GM23248 (cell line): ENCODE measurements around the gene GFAP. TPM values are rescaled to one million over a fixed set of nuclear protein-coding genes. Genes with fewer than 3 reads are reported as not detected.

ENCODE experiments used
- DNase-seq: peaks from one replicate; pipeline ENCODE4 v3.0.0-alpha.2; 2015
- H2AFZ ChIP-seq: fragments of 200-600 bp; sonication (generic); 2 replicates; pipeline ENCODE4 v1.6.1; 2016; ENCODE audit warnings: antibody characterized with exemption
- H3F3A ChIP-seq: fragments of 200-600 bp; sonication (generic); 2 replicates; pipeline ENCODE4 v1.6.1; 2016; ENCODE audit warnings: mild to moderate bottlenecking, antibody characterized with exemption, mixed run types; ENCODE audit not compliant: insufficient read depth
- H3K27ac ChIP-seq: fragments of 200-600 bp; sonication (generic); 2 replicates; pipeline ENCODE4 v1.5.1; 2016; ENCODE audit warnings: mild to moderate bottlenecking
- H3K27me3 ChIP-seq: fragments of 200-600 bp; sonication (generic); replicated peaks from 2 replicates; pipeline ENCODE4 v1.6.1; 2016; ENCODE audit warnings: mild to moderate bottlenecking; ENCODE audit not compliant: insufficient read depth
- H3K36me3 ChIP-seq: fragments of 200-600 bp; sonication (generic); 2 replicates; pipeline ENCODE4 v1.6.1; 2016; ENCODE audit warnings: low read depth, mild to moderate bottlenecking
- H3K4me1 ChIP-seq: fragments of 200-600 bp; sonication (generic); 2 replicates; pipeline ENCODE4 v1.6.1; 2016; ENCODE audit warnings: mild to moderate bottlenecking; ENCODE audit not compliant: insufficient read depth
- H3K4me2 ChIP-seq: fragments of 200-600 bp; sonication (generic); one replicate; pipeline ENCODE4 v1.6.1; 2016; ENCODE audit warnings: mild to moderate bottlenecking; ENCODE audit not compliant: unreplicated experiment
- H3K4me3 ChIP-seq: fragments of 200-600 bp; sonication (generic); 2 replicates; pipeline ENCODE4 v1.5.1; 2016; ENCODE audit warnings: mild to moderate bottlenecking
- H3K79me2 ChIP-seq: fragments of 200-600 bp; sonication (generic); 2 replicates; pipeline ENCODE4 v1.6.1; 2016; ENCODE audit warnings: mild to moderate bottlenecking; ENCODE audit not compliant: insufficient read depth
- H3K9ac ChIP-seq: fragments of 200-600 bp; sonication (generic); 2 replicates; pipeline ENCODE4 v1.6.1; 2016; ENCODE audit warnings: mild to moderate bottlenecking
- H3K9me2 ChIP-seq: fragments of 200-600 bp; sonication (generic); 2 replicates; pipeline ENCODE4 v1.6.1; 2016; ENCODE audit warnings: mixed run types, mild to moderate bottlenecking, moderate library complexity; ENCODE audit not compliant: insufficient read depth
- H3K9me3 ChIP-seq: fragments of 200-600 bp; sonication (generic); one replicate; pipeline ENCODE4 v1.6.1; 2017; ENCODE audit warnings: low read depth
- H4K20me1 ChIP-seq: fragments of 200-600 bp; sonication (generic); 2 replicates; pipeline ENCODE4 v1.6.0; 2016; ENCODE audit not compliant: insufficient read depth
- EZH2 ChIP-seq: fragments of 200-600 bp; sonication (generic); IDR thresholded peaks from 2 replicates; pipeline ENCODE4 v1.6.1; 2018; ENCODE audit warnings: antibody characterized with exemption, mild to moderate bottlenecking; ENCODE audit not compliant: insufficient read depth, poor library complexity, severe bottlenecking
- EZH2phosphoT487 ChIP-seq: fragments of 200-600 bp; sonication (generic); IDR thresholded peaks from 2 replicates; pipeline ENCODE4 v1.6.1; 2018; ENCODE audit warnings: antibody characterized with exemption, moderate library complexity, mild to moderate bottlenecking, low read depth; ENCODE audit not compliant: insufficient read depth
- WGBS, 2 experiments: methylation state at CpG; one replicate each; pipeline ENCODE4 v1.1.6; 2015 to 2017; ENCODE audit warnings: low lambda C conversion rate in 2 of 2, low coverage in 1 of 2; ENCODE audit errors: missing lambda C conversion rate in 2 of 2; 5-methylcytosine and 5-hydroxymethylcytosine counted together
- in situ Hi-C: fragments of 300-500 bp; cut with MboI; formaldehyde crosslinking; loops from 2 replicates; pipeline ENCODE4 v1.15.0; 2020
- polyA plus RNA-seq: library from polyadenylated mRNA; unstranded; fragments of >200 nt; fragmentation: Nextera tagmentation; extraction: Ambion mirVana; gene quantifications from 2 replicates; pipeline ENCODE4 v1.2.1, GENCODE V29; 2016
- total RNA-seq: library from RNA; depleted of rRNA; stranded (reverse); fragments of >200 nt; shearing (Covaris generic); gene quantifications from 2 replicates; pipeline ENCODE4 v1.2.3, GENCODE V29; 2014

GFAP gene
- total and polyA plus RNA-seq, 2 experiments from 2014 or later, result 0.49 TPM; not detected in 1

DNA sequence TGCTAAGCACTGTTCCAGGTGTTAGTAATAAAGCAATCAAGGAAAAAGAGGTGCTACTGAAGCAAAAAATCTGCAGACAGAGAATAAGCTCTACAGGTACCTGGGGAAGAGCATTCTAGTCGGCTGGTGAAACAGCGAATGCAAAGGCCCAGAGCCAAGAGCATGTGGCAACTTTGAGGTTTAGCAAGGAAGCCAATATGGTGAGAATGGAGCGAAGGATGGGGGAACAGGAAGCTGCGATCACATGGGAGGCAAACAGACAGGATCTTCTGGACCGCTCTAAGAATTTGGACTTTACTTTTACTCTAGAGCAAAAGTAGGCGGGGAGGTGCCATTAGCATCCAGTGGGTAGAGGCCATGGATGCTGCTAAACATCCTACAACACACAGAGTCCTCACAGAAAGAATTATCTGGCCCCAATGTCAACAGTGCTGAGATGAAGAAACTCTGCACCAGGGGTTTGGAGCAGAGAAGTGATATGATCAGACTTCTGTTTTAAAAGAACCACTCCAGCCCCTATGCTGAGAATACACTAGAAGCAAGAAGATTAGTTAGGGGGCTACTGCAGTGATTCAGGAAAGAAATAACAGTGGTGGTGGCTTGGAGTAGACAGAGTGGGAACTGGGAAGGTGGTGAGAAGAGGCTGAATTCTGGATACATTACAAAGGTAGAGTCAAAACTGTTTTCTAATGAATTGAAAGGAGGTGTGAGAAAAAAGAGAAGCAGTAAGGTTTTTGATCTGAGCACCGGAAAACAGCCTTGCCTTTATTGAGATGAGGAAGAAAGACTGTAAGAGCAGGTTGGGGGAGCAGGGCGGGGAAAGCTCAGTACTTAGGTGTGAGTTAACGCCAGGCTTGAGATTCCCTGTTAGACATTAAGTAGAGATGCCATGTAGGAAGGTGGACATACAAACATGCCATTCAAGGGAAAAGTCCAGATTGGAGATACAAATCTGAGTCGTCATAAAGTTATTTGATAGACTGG lies 27.0 kb downstream of the GFAP start:
- Histone ChIP-seq H4K20me1 (peaks cover 3% of the 10 kb centered on the region; the same call in 1 of the 2 replicates), H3K9me3 (no peaks in the 10 kb centered on the region), H3K79me2 (peaks cover 70% of the 10 kb centered on the region), H3K9me2 (no peaks in the 10 kb centered on the region), H3F3A (no peaks in the 10 kb centered on the region), H3K27me3 (no peaks in the 10 kb centered on the region), H3K27ac (no peak overlapping the region), H3K9ac (no peak overlapping the region), H3K4me3 (no peak overlapping the region), H3K4me2 (no peak overlapping the region), H3K36me3 (peaks cover 33% of the 10 kb centered on the region), H2AFZ (no peak overlapping the region), H3K4me1 (no peaks in the 10 kb centered on the region)
- no peak for TF ChIP-seq EZH2
- TF ChIP-seq EZH2phosphoT487, result no peak
- no peak for DNase-seq
- in situ Hi-C loops, result no loop called here
- 85 to 90% methylated on average over 10 of the region's 10 CpGs for WGBS, 2 experiments

- H4K20me1 ChIP-seq, result peaks cover 3% of the 10 kb centered on the region; the same call in 1 of the 2 replicates
- no peaks in the 10 kb centered on the region for H3F3A ChIP-seq
- in situ Hi-C loops, result no loop called here
- H3K9me3 ChIP-seq, result no peaks in the 10 kb centered on the region
- no peak for DNase-seq
- H3K27me3 ChIP-seq, result no peaks in the 10 kb centered on the region
- peaks cover 42% of the 10 kb centered on the region for H3K36me3 ChIP-seq
- TF ChIP-seq EZH2 (no peak), EZH2phosphoT487 (no peak)
- H3K79me2 ChIP-seq, result peaks cover 59% of the 10 kb centered on the region
- H3K27ac ChIP-seq, result no peak overlapping the region
- no peaks in the 10 kb centered on the region for H3K4me1 ChIP-seq
- 100% methylated on average over 1 of the region's 1 CpG for WGBS, 2 experiments
- H3K4me3 ChIP-seq, result no peak overlapping the region
- no peak overlapping the region for H2AFZ ChIP-seq
- H3K9ac ChIP-seq, result no peak overlapping the region
- H3K9me2 ChIP-seq, result no peaks in the 10 kb centered on the region
- H3K4me2 ChIP-seq, result no peak overlapping the region
These were observed 28.3 kb downstream of the GFAP start for GRCh38 chr17:44887016-44887415.

DNA sequence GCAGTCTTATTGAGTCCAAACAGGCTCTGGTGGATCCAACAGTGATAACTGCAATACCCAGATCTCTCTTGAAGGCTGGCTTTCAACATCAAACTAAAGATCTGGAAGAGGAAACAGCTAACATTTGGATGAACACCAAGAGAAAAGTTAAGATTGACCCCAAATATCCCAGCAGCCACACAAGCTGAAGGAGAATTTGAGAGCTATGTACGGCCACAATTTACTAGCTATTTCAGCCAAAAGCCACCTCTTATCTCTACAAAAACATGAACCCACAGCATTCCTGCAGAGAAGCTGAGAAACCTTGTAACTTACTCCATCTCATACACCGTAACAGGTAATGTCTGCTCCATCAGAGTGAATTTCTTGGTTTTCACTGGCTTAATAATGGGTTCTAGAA lies 30.4 kb downstream of the GFAP start:
- no peak overlapping the region for H2AFZ ChIP-seq
- H3K27ac ChIP-seq, result no peak overlapping the region
- 98 to 100% methylated on average over 2 of the region's 2 CpGs for WGBS, 2 experiments
- H3K27me3 ChIP-seq, result no peaks in the 10 kb centered on the region
- H3K4me1 ChIP-seq, result no peaks in the 10 kb centered on the region
- no peaks in the 10 kb centered on the region for H3F3A ChIP-seq
- no peaks in the 10 kb centered on the region for H3K9me3 ChIP-seq
- H3K4me3 ChIP-seq, result no peak overlapping the region
- no peak overlapping the region for H3K4me2 ChIP-seq
- peaks cover 3% of the 10 kb centered on the region; the same call in 1 of the 2 replicates for H4K20me1 ChIP-seq
- H3K36me3 ChIP-seq, result peaks cover 54% of the 10 kb centered on the region
- peaks cover 38% of the 10 kb centered on the region for H3K79me2 ChIP-seq
- no peak overlapping the region for H3K9ac ChIP-seq
- no peaks in the 10 kb centered on the region for H3K9me2 ChIP-seq
- no peak for TF ChIP-seq EZH2phosphoT487
- no peak for TF ChIP-seq EZH2
- no peak for DNase-seq
- in situ Hi-C loops, result no loop called here

DNA sequence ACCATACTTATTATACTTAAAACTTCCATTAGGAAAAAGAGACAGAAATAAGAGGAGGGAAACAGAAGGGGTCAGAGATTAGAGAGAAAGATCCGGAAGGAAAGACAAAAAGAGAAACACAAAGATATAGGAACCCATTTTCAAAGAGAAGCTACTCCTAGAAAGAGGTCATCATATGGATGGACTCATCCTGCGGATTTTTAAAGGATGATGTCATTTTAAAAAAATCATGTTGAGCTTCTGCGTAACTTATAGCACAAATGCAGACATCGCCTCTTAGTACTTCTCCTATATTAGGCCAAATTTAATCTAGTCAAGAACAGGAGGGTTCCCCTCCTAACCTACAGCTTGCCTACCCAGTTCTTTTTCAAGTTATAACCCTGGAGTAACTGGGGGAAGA lies 34.2 kb downstream of the GFAP start:
- Histone ChIP-seq H3K9me3 (no peaks in the 10 kb centered on the region), H3K36me3 (peaks cover 70% of the 10 kb centered on the region), H3K4me1 (no peaks in the 10 kb centered on the region)

More for the DNA sequence above, 34.2 kb downstream of the GFAP start:
- Histone ChIP-seq H2AFZ (no peak overlapping the region), H3K27ac (no peak overlapping the region), H3K4me2 (no peak overlapping the region), H3F3A (peaks cover 9% of the 10 kb centered on the region), H3K79me2 (0 out of 2 replicates have a peak, but pooled peaks cover 18% of the 10 kb centered on the region), H4K20me1 (no peaks in the 10 kb centered on the region), H3K9ac (no peak overlapping the region), H3K27me3 (no peaks in the 10 kb centered on the region), H3K9me2 (no peaks in the 10 kb centered on the region), H3K4me3 (no peak overlapping the region)
- no peak for DNase-seq
- in situ Hi-C loops, result no loop called here
- 88 to 89% methylated on average over 4 of the region's 4 CpGs for WGBS, 2 experiments
- TF ChIP-seq EZH2 (no peak), EZH2phosphoT487 (no peak)
